WI38 (cell line): Measurements from ENCODE around the gene TSPO.

Experiments used
- H3K4me3 ChIP-seq: 2 replicates; pipeline ENCODE4 v1.5.1; 2011; ENCODE audit warnings: low read depth, mild to moderate bottlenecking, control low read depth, low read length
- TF ChIP-seq, protein P1 (sequence below): IDR thresholded peaks from 2 replicates; pipeline ENCODE4 v1.5.1; 2012; ENCODE audit warnings: low read depth, mild to moderate bottlenecking, control low read depth, low read length

Gene TSPO

GRCh38 chr22:43169310-43170130 lies 18.2 kb downstream of the TSPO start:
- TF ChIP-seq, protein P1, sequence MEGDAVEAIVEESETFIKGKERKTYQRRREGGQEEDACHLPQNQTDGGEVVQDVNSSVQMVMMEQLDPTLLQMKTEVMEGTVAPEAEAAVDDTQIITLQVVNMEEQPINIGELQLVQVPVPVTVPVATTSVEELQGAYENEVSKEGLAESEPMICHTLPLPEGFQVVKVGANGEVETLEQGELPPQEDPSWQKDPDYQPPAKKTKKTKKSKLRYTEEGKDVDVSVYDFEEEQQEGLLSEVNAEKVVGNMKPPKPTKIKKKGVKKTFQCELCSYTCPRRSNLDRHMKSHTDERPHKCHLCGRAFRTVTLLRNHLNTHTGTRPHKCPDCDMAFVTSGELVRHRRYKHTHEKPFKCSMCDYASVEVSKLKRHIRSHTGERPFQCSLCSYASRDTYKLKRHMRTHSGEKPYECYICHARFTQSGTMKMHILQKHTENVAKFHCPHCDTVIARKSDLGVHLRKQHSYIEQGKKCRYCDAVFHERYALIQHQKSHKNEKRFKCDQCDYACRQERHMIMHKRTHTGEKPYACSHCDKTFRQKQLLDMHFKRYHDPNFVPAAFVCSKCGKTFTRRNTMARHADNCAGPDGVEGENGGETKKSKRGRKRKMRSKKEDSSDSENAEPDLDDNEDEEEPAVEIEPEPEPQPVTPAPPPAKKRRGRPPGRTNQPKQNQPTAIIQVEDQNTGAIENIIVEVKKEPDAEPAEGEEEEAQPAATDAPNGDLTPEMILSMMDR: no peak
- H3K4me3 ChIP-seq: no peak overlapping the region

- TF ChIP-seq, protein P1: no peak
- H3K4me3 ChIP-seq: no peak overlapping the region
Measured at GRCh38 chr22:43170131-43170480, 18.7 kb downstream of the TSPO start.

DNA sequence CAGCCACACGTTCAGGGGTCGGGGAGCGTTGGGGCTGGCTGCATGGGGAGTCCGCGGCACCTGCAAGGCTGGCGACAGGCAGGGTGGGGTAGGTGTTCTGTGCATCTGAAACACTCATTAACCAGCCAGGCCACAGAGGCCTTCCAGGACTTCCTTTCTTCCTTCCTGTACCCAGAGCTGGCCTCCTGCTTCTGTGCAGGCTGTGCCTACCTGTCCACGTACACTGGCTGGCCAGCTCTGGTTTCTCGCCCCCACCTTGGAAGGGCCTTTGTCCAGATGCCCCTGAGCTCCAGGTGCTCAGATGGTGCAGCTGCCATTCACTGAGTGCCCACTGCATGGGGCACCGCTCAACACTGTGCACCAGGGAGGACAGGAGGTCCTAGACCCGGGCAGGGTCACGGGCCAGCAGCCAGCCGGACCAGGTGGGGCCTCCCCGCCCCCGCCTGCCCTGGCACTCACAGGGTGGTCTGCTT lies 19.7 kb downstream of the TSPO start:
- H3K4me3 ChIP-seq: no peak overlapping the region
- TF ChIP-seq, protein P1: no peak

DNA sequence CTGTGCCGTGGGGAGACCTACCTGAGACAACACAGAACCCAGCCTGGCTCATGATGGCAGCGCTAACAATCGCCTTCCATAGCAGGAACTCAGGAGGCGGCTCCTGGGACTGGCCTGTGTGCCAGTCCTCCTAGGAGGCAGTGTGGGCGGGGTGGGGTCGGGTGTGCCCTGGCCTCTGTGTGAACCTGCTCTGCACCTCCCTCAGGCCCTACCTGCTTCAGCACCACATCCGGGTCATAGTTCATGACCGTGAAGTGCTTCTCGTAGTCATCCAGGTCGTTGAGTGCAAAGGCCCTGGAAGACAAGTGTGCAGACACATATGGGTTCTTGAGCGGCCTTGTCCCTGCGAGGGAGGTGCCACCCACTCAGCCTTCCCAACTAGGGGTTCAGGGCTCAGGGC lies 20.2 kb downstream of the TSPO start:
- no peak overlapping the region for H3K4me3 ChIP-seq
- TF ChIP-seq, protein P1: no peak

DNA sequence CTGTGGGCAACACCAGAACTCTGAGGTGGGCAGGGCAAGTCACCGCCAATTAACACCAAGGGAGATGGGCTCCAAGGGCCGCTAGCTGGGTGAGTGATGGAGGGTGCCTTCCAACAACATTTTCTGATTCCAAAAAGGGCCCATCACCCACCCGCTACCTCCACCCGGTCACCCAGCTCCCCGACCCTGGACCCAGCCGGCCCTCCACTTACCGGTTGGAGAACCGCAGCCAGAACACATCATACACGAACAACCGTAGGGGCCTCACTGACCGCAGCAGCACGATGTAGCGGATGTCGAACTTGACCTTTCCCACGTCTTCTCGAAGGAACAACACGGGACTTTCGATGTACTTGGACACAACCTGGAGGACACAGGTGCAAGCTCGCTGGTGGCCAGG lies 20.8 kb downstream of the TSPO start:
- no peak overlapping the region for H3K4me3 ChIP-seq
- TF ChIP-seq, protein P1: no peak

- no peak overlapping the region for H3K4me3 ChIP-seq
- TF ChIP-seq, protein P1: no peak
Measured at GRCh38 chr22:43173566-43173965, 22.2 kb downstream of the TSPO start.

GRCh38 chr22:43173976-43174720 lies 22.8 kb downstream of the TSPO start:
- TF ChIP-seq, protein P1: no peak
- no peak overlapping the region for H3K4me3 ChIP-seq
